ENCODE results near the gene MAN1A2.
"Not testable (repeated sequence)": the region's sequence is repeated elsewhere in the genome, so short reads cannot be mapped to it uniquely, and the experiment has no call there.

Gene MAN1A2

DNA sequence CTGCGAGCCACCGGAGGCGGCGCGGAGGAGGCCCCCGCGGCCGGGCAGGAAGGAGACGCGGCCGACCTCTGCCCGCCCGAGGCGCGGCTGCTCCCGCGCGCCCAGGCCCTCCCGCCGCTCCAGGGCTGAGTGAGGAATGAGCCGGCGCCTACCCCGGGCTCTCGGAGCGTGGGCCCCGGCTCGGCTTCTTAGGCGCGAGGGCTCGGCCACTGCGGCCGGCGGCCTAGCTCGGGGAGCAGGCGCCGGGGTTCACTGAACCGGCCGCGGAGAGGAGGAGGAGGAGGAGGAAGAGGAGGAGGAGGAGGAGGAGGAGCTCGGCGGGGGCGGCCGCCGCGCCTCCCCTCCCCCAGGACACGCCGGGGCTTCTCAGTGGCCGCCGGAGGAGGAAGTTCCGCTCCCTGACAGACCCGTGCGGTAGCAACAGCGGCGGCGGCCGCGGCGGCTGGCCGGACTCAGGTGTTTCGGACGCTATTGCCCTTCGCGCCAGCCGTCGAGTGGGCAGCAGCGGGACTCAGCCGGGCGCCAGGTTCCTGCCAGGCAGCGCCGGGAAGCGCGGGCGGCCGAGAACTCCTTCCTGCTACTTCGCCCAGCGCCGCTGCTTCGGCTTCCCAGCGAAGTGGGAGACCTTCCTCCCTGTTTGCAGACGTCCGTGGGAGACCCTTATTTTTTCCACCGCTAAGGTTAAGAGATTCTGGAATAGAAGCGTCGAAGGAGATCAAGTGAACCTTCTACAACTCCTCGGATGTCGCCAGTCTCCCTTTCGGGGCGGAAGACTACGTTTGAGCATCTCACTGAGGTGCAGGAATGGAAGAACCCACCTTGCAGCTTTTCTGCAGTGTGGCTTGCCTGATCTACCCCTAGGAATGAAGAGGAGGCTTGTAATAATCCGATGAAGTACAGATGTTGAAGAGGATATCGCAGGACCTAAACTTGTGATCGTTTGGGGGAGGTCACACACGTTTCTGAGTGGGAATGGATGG, at the start of gene MAN1A2:
MAN1A2 (plus strand) TSS at position 404 of the 980 bp plus-strand sequence. CDS start 735 bp downstream, outside the sequence.
- DNase-seq (ENCODE audit: low spot score), result peak; percentile 69

DNA sequence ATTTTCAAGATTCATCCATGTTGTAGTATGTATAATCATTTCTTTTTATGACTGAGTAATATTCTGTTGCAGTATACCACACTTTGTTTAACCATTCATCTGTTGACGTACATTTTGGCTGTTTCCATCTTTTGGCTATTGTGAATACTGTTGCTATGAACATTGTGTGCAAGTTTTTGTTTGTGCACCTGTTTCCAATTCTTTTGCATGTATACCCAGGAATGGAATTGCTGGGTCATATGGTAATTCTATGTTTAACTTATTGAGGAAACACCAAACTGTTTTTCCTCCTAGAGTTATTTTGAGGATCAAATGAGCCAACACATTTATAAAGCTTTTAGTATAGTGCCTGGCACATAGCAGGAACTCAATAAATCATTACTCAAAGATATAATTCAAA, 49.2 kb upstream of the MAN1A2 start:
- DNase-seq (ENCODE audit: low spot score), result no peak

DNA sequence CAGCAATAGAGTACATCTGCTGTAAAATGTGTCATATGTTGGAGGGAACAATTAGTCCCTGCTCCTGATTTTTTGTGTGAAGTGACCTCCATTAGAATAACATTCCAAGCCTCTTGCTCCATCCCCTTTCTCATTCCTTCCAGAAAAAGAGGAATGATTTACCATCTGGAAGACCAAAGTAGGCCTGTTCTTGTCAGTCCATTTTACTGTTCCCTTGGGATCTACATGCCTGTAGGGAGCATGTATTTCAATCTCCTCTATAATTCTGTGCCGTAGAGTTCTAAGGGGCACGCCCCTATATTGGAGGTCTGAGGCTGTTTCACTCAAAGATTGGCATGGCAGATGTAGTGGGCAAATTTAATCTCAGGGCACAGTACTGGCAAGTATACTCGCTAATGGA, 48.8 kb upstream of the MAN1A2 start:
- no peak for DNase-seq (ENCODE audit: low spot score)

DNA sequence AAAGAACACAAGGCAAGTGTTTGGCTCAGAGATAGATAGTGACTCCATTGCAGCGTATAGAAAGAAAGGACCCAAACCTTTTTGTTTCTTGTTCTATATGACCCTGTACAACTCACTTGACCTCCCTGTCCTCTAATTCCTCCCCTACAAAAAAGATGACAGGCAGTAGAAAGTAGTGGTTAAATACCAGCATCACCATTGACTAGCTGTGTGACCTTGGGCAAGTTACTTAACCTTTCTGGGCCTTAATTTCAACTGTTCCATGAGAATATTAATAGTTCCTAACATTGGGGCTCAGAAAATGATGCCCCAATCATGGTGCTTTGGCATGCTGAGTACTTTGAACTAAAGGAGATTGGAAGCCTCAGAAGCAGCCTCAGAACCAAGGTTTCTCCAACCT, 46.7 kb upstream of the MAN1A2 start:
- DNase-seq (ENCODE audit: low spot score), result no peak

DNA sequence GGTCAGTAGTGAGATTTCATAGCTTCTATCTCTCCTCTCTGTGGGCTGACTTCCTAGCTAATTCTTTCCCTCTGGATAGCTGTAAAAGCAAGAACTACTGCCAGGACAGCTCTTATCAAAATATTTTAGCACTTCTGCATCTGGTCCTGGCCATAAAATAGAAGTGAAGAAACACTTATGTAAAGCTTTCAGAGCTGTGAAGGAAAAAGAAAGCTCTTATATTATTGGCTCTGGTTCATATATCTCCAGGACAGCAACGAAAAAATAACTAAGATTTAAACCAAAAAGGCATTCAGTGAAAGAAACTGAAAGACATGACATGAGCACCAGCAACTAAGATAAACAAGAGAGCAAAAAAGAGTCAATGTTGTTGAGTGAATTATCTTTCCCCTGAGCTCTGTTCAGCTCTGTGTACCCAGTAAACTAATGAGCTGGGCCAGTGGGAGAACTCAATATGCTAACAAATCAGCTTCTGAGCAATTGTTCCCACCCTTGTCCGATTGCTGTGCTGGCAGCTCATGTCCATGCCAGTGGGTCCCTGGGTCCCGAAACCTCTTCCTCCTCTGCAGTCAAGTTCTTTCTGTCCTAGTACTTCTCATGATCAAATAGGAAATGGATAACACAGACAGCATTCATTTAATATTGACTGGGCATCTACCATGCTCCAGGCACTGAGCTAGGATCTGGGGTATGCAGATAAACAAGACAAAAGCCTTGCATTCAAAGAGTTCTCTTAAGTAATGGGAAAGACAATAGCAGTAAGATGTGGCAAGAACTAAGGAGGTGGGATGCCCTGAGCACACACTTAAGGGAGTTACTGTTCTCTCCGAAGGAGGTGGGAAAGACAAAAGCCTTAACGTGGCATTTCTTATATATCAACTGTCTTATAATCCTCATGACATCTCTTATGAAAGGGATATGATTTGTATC, 45.3 kb upstream of the MAN1A2 start:
- no peak for DNase-seq (ENCODE audit: low spot score)

DNA sequence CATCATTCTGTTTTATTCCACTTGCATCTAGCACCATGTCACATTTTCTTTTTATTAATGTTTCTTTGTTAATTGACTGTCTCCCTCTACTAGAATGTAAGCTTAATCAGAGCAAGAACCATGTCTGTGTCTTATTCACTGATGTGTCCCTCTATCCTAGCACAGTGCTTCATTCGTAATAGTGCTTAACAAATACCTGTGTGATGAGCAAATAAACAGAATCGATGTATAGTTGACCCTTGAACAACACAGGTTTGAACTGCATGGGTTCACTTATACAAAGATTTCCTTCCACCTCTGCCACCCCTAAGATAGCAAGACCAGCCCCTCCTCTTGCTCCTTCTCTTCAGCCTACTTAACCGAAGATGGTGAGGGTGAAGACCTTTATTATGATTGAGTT, 42.9 kb upstream of the MAN1A2 start:
- DNase-seq (ENCODE audit: low spot score), result no peak

DNA sequence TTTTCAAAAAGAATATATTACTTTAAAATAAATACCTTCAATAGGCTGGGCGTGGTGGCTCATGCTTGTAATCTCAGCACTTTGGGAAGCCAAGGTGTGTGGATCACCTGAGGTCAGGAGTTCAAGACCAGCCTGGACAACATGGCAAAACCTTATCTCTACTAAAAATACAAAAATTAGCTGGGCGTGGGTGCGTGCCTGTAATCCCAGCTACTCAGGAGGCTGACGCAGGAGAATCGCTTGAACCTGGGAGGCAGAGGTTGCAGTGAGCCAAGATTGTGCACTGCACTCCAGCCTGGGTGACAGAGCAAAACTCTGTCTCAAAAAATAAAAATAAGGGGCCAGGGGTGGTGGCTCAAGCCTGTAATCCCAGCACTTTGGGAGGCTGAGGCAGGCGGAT, 41.2 kb upstream of the MAN1A2 start:
- DNase-seq (ENCODE audit: low spot score), result not testable (repeated sequence)

DNA sequence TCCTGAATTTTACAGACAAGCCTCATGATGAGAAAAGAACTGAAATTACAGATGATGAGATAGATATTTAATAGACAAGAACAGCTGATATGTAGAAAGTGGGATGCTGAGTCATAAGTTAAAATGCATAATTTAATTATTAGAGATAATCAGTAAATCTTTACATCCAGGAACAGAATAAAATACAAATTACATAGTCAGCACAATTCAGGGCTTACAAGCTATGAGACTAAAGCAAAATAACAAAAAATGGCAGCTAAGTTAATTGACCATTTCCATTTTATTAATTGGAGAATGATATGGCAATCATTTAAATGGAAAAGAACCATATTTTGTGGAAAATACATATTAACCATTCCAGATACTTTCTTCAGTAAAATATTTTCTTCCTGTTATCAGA, 40.2 kb upstream of the MAN1A2 start:
- DNase-seq (ENCODE audit: low spot score), result no peak

DNA sequence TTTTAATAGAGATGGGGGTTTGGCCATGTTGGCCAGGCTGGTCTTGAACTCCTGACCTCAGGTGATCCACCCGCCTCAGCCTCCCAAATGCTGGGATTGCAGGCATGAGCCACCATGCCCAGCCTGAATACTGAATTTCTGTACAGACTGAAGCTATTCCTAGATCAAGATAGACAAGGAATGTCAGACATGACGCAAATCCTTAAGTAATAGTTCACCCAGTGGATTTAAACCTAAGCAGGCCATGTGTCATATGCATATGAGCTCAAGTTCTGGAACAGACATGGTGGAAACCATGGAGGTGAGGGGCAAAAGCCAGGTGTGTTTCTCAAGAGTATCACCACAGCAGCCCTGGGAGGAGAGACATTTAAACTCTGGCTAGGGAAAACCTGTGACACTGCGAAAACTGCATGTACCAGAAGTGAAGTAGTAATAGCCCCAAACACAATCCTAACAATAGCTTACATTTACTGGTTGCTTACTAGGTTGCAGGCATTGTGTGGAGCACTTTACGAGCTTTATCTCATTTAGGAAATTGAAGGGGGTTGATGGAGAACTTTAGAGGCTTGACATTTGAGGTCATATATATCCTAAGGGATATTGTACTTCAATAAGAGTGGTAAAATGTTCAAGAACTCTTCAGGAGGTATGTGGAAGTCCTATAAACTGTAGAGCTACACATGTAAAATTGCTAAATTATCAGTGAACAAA, 31.7 kb upstream of the MAN1A2 start:
- no peak for DNase-seq (ENCODE audit: low spot score)

DNA sequence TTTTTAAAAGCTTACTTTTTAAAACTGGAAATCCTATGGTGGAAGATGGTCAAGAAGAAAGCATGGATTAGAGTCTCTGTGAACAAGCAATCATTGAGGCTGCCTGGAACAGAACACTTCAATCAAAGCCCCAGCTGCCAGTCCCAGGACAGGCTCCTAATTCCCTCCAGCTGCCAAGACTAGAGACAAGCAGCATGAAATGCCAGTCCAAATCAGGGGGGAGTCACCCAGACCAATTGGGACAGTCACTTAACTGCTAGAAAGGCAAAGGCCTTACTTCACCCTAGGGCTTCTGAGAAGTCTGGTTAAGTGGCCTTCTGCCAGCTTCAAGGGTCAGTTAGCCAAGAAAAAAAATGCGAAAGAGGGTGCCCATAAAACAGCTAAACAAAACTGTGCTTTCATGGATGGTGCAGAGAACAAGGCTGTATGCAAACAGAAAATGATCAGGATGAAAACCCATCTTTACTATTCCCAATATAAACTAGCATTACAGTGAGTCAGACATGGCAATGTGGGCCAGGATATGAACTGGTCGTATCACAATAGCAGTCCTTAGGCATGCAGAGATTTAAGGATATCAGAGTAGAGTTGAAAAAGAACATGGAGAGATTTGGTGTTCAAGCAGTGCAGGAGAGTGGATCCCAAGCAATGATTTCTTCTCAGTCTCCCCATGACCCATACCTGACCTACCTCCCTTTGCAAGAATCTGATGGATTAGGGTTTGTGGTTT, 31.0 kb upstream of the MAN1A2 start:
- no peak for DNase-seq (ENCODE audit: low spot score)

DNA sequence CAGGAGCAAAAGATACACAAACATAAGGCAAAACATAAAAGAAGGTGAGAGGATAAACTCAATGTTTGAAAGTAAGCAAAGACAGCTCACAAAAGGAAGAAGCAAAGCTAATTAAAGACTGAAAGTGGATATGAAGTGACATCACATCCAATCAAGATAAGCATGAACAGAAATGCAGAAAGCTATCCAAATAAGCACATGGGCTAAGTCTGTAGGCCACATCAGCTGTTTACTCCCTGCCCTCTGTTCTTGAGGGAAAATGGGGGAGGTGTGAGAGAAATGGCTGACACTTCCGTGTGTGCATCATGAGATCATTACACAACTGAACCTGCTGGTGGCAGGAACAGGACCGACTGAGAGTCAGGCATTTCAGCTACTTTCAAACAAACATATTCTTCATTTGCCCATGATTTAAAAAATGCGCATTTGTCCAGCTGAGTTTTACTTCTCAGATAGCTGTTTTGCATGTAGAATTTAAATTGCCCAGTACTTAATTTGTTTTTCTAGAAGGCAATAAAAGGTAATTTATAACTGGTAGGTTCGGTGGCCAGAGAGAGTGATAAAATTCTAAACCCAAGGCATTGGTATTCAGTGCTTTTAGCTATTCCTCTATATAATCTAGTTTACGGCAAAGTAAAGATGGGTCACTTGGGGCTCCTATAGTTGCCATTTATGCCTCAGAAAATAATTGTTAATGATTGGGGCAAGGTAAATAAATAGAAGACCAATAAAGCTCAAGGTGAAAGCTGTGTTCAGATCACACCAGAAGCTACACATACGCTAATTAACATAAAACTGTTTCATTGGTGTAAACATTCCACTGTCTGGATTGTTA, 27.2 kb upstream of the MAN1A2 start:
- peak; percentile 30 for DNase-seq (ENCODE audit: low spot score)

DNA sequence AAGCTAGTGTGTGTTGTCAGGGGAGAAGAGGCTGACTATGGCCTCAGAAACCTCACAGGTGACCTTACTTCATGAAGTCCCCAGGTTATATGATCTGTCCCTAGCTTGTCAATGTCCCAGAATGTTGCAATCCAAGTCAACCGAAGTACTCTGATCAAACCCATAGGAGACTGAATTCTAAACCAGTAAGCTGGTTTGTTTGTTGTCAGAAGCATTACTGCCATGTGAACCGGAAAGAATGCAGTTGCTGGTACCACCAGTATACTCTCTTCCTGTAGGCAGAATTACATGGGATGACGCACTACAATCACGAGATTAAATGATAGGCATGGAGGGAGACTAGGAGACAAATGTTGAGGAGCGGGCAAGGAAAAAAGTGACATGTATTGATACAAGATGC, 26.1 kb upstream of the MAN1A2 start:
- no peak for DNase-seq (ENCODE audit: low spot score)

DNA sequence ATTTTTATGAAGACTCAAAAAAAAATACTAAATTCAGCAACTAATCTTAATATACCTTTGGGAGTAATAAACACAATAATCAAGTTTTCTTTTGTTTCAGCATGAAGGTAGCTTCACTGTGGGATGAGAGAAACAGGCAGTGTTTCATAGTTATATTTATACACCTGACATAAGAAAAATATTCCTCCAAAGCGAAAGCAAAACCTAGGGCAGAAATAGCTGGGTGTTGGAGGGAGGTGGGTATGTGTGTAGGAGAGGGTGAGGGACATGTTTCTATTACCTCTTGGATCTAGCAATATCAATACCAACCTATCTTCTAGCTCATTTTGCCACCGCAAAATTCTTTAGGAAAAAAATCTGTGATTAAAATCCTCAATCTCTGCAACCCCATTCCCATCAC, 24.9 kb upstream of the MAN1A2 start:
- no peak for DNase-seq (ENCODE audit: low spot score)

DNA sequence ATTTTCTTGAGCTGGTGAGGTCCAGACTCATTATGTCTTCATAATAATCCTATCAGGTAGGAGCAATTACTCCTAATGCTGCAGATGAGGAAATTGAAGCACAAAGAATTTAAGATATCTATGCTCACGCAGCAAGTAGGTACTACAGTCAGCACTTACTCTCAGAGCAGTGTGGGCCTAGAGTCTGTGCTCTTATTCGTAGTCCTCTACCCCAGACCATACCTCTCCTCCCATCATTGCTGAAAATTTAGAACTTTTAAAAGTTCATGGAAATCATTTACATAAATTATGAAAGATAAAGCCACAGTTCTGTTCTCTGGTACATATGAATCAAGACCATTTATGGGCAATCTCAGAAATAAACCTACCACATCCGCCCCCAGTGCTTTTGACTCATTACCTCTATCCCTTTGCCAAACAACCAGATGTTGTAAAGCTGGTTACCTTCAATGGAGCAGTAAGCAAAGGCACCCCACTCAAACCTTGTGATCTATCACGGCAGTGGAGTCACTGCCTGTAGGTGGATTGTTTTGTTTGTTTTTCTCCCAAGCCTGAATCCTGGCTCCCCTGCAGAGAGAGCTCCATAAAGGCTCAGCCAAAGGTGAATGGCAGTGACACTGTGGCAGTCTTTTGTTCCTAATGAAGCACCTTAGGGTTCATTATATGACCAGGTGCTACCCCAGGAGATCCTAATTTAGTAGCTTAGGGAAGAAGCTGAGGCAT, 20.9 kb upstream of the MAN1A2 start:
- peak; percentile 14 for DNase-seq (ENCODE audit: low spot score)

DNA sequence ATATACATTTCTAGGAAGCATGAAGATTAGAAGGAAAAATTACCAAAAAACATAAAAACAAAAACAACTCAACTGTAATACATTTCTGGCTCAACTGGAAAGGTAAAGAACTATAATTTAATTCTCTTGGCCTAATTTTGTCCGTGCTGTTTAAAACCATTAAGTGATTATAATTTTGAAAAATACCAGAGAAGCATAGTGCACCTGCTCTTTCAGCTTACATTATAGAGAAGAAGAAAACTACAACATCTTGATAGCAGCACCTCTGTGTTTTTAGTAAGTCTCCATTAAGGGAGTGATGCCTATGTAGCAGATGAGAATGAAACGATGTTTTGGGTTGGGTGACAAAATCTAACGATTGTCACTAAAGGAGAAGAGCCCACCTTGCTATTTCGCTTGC, 19.3 kb upstream of the MAN1A2 start:
- no peak for DNase-seq (ENCODE audit: low spot score)

DNA sequence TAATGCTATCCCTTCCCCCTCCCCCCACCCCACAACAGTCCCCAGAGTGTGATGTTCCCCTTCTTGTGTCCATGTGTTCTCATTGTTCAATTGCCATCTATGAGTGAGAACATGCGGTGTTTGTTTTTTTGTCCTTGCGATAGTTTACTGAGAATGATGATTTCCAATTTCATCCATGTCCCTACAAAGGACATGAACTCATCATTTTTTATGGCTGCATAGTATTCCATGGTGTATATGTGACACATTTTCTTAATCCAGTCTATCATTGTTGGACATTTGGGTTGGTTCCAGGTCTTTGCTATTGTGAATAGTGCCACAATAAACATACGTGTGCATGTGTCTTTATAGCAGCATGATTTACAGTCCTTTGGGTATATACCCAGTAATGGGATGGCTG, 14.6 kb upstream of the MAN1A2 start:
- DNase-seq (ENCODE audit: low spot score), result not testable (repeated sequence)

DNA sequence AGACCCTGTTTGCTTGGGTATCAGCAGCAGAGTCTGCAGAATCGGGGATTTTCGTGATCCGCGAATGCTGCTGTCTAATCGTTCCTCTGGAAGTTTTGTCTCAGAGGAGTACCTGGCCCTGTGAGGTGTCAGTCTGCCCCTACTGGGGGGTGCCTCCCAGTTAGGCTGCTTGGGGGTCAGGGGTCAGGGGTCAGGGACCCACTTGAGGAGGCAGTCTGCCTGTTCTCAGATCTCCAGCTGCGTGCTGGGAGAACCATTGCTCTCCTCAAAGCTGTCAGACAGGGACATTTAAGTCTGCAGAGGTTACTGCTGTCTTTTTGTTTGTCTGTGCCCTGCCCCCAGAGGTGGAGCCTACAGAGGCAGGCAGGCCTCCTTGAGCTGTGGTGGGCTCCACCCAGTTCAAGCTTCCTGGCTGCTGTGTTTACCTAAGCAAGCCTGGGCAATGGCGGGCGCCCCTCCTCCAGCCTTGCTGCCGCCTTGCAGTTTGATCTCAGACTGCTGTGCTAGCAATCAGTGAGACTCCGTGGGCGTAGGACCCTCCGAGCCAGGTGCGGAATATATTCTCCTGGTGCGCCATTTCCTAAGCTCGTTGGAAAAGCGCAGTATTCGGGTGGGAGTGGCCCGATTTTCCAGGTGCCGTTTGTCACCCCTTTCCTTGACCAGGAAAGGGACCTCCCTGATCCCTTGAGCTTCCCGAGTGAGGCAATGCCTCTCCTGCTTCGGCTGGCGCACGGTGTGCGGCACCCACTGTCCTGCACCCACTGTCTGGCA, 9.2 kb upstream of the MAN1A2 start:
- not testable (repeated sequence) for DNase-seq (ENCODE audit: low spot score)

DNA sequence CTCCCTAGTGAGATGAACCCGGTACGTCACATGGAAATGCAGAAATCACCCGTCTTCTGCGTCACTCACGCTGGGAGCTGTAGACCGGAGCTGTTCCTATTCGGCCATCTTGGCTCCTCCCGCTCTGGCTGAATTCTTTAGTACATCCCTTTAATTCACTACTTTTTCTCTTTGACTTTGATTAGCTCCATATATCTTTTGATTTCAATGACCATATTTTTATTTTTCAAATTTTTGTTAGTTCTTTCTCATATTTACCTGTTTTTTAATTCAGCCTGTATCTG, 8.7 kb upstream of the MAN1A2 start:
- not testable (repeated sequence) for DNase-seq (ENCODE audit: low spot score)
